Measurements from ENCODE around the gene AHCYL1.

DNA sequence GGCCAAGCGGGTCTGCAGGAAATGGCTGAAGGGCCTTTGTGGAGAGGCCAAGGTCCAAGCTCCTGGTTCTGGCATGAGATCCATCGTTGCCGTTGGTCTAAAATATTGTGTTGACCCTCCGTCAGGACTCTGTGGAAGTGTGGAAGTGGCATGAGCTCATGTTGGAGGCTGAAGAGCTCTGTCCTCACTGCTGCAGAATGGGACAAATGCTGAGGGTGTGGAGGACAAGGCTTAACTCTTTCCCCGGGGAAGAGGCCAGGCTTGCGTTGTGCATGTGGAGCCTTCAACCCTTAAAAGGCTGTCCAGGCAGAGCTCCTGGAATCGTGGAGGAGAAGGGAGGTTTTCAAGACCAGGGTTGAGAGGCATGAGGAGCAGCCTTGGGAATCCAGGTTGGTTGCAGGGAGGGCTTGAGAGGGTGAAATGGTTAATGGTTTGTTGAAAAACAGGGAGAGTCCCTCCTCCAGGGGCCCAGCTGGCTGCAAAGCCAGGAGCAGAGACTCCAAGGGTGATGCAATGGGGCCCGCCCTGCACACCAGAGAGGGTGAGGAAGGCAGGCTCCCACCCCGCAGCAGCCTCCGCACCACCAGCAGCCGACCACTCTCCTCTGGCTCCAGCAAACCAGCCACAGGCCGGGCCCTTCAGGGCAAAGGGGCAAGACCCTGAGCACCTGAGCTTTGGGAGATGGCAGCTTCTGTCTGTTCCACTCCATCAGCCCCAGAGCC lies 6.7 kb upstream of the AHCYL1 start:
- no peak for TF ChIP-seq EZH2phosphoT487 (IDR thresholded peaks at IDR 0.05; ENCODE audit: insufficient read depth, low read depth)
- TF ChIP-seq EZH2 (IDR thresholded peaks at IDR 0.05; ENCODE audit: insufficient read depth, poor library complexity, severe bottlenecking) = no peak
